Prostate gland (tissue), 2 donors: ENCODE results near the gene PTPRD.

ENCODE experiments used
- POLR2A ChIP-seq: fragments of 450-650 bp; IDR thresholded peaks from one replicate; pipeline ENCODE4 v1.6.1; 2016; ENCODE audit warnings: antibody characterized with exemption, mild to moderate bottlenecking
- TF ChIP-seq, protein P1 (sequence below), 4 experiments: fragments of 200-600 bp in 2 of 4; fragments of 450-650 bp in 2 of 4; sonication (generic) in 2 of 4; IDR thresholded peaks; 1 replicate in 3 of 4; 2 replicates in 1 of 4; pipeline ENCODE4 v1.5.1; 2016 to 2019; ENCODE audit warnings: antibody characterized with exemption in 4 of 4, mild to moderate bottlenecking in 2 of 4, moderate library complexity in 2 of 4

DNA sequence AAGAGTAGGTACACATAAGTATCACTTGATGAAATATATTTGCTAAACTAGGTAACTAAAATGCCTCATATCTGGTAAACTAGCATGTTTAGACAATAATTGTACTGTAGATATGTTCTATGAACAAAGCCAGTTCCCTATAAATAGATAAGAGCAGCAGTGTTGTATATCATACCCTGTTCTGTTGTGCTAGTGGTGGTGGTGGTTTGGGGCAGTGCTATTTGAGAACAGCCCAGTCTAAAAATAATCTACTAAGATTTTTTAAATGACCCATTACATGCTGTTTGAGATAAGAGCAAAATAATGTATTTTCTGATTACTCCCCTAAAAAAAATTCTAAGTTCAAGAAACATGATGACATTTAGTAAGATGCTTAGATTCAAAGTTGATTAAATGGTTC lies 1984.0 kb downstream of the PTPRD start:
- TF ChIP-seq, protein P1, sequence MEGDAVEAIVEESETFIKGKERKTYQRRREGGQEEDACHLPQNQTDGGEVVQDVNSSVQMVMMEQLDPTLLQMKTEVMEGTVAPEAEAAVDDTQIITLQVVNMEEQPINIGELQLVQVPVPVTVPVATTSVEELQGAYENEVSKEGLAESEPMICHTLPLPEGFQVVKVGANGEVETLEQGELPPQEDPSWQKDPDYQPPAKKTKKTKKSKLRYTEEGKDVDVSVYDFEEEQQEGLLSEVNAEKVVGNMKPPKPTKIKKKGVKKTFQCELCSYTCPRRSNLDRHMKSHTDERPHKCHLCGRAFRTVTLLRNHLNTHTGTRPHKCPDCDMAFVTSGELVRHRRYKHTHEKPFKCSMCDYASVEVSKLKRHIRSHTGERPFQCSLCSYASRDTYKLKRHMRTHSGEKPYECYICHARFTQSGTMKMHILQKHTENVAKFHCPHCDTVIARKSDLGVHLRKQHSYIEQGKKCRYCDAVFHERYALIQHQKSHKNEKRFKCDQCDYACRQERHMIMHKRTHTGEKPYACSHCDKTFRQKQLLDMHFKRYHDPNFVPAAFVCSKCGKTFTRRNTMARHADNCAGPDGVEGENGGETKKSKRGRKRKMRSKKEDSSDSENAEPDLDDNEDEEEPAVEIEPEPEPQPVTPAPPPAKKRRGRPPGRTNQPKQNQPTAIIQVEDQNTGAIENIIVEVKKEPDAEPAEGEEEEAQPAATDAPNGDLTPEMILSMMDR (IDR thresholded peaks at IDR 0.05), result no peak
- no peak for TF ChIP-seq POLR2A
